ENCODE measurements around the gene LEMD3.
"Not testable (repeated sequence)": the region's sequence is repeated elsewhere in the genome, so short reads cannot be mapped to it uniquely, and the experiment has no call there.

LEMD3 gene

GRCh38 chr12:65276916-65277530, 107.6 kb downstream of the LEMD3 start:
- in situ Hi-C loops (cut with MboI; ENCODE audit: low sequenced_read_pairs), result no loop called here

DNA sequence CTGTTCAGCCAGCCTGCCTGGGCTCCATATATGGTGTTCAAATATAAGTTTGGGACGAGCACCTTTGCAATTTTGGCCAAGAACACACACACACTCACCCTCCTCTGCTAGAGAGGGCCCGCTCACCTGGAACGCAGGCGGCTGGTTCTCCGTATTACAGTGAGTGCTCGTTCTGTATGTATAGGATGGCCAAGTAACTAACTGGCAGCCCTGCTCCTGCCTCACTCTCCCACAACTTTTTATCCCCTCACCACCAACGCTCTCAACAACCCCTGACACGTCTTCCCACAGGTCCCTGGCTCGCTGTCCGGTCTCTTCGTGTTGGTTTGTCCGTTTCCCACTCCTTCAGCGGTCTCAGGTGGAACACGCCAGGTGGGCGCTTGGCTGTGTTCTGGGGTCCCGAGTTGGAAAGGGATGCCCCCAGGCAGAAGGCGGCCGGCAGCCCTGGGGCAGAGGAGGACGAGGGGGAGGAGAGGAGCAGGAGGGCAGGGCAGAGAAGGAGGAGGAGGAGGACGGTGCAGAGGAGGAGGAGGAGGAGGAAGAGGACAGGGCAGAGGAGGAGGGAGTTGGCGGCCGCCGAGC, 108.7 kb downstream of the LEMD3 start:
- in situ Hi-C loops (cut with MboI; ENCODE audit: low sequenced_read_pairs), result no loop called here

DNA sequence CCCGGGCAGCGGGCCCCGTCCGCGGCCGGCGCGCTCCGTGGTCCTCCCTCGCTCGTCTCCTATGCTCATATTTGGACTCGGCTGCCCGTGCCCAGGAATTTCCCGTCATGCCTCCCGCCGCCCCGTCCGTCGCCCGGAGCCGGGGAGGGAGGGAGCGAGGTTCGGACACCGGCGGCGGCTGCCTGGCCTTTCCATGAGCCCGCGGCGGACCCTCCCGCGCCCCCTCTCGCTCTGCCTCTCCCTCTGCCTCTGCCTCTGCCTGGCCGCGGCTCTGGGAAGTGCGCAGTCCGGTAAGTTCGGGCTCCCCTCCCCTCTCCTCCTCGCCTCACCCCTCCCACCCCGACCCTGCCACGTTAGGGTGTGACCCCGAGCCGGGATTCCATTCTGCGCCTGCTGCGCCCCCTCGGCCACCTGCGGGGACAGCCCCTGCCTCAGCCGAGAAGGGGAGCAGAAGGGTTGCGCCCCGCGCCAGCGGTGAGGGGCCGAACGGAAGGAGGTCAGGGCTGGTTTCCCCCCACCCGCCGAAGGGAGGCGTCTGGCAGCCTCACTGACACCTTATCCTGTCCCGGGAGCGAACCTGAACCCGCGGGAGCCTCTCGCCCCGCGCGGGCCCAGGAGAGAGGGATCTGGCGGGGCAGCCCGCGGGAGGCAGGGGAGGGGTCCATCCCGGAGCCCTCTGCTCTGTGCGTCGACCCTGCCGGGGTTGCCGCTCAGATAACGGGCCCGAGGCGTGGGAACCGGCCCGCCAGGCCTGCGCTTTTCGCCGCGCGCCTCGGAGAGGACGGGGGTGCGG, 109.4 kb downstream of the LEMD3 start, which contains the start of gene MSRB3:
TSS of gene MSRB3 (plus strand) at position 108 of the 793 bp plus-strand sequence. CDS start 29,897 bp downstream, outside the sequence.
- in situ Hi-C loops (cut with MboI; ENCODE audit: low sequenced_read_pairs), result no loop called here

GRCh38 chr12:65279369-65280112, 110.2 kb downstream of the LEMD3 start:
- in situ Hi-C loops (cut with MboI; ENCODE audit: low sequenced_read_pairs), result no loop called here

GRCh38 chr12:65280306-65280705, 110.9 kb downstream of the LEMD3 start:
- in situ Hi-C loops (cut with MboI; ENCODE audit: low sequenced_read_pairs), result no loop called here

GRCh38 chr12:65282840-65283239, 113.5 kb downstream of the LEMD3 start:
- in situ Hi-C loops (cut with MboI; ENCODE audit: low sequenced_read_pairs), result no loop called here

DNA sequence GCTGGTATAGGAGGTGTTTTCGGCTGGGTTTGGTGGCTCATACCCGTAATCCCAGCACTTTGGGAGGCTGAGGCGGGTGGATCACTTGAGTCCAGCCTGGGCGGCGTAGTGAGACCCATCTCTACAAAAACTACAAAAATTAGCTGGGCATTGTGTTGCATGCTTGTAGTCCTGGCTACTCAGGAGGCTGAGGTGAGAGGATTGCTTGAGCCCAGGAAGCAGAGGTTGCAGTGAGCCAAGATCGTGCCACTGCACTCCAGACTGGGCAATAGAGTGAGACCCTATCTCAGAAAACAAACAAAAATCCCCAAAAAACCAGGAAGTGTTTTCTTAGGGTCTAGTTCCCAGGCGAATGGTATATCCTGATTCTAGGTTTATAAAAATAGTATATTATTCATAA, 116.1 kb downstream of the LEMD3 start:
- in situ Hi-C loops (cut with MboI; ENCODE audit: low sequenced_read_pairs), result not testable (repeated sequence)

GRCh38 chr12:65287426-65287825, 118.0 kb downstream of the LEMD3 start:
- in situ Hi-C loops (cut with MboI; ENCODE audit: low sequenced_read_pairs), result no loop called here

- in situ Hi-C loops (cut with MboI; ENCODE audit: low sequenced_read_pairs), result no loop called here
Measured at GRCh38 chr12:65292241-65292640, 122.9 kb downstream of the LEMD3 start.

GRCh38 chr12:65293735-65294134, 124.4 kb downstream of the LEMD3 start:
- in situ Hi-C loops (cut with MboI; ENCODE audit: low sequenced_read_pairs), result no loop called here

- in situ Hi-C loops (cut with MboI; ENCODE audit: low sequenced_read_pairs), result no loop called here
Measured at GRCh38 chr12:65294641-65295262, 125.4 kb downstream of the LEMD3 start.

GRCh38 chr12:65296508-65297265, 127.3 kb downstream of the LEMD3 start:
- in situ Hi-C loops (cut with MboI; ENCODE audit: low sequenced_read_pairs), result no loop called here
